ENCODE data around the gene BCLAF1. TPM values are rescaled to one million over a fixed set of nuclear protein-coding genes. Genes with fewer than 3 reads are reported as not detected.

The BCLAF1 gene
- 36.4 and 44.9 TPM in 2 replicates for total RNA-seq

GRCh38 chr6:136289579-136290409 lies at the start of gene BCLAF1:
TSS of gene BCLAF1 (minus strand) at chr6:136289846. CDS start at chr6:136279866, 9,980 bp downstream.

GRCh38 chr6:136249811-136250685 lies 39.6 kb downstream of the BCLAF1 start, which contains the start of gene MTFR2:
TSS of gene MTFR2 (minus strand) at chr6:136250311. CDS start at chr6:136249099, 1,212 bp downstream.

Other genes starting within 250 kb of the BCLAF1 start
- 0.12 and 0.17 TPM in 2 replicates for gene MTFR2, start 39.5 kb downstream of the BCLAF1 start, total RNA-seq

All from pericardium fibroblast (primary cell).